NCI-H524 (cell line): ENCODE results near the gene NCF4.
A peak's percentile ranks its signal among the peaks of the same experiment; 100 is the strongest.

Source experiments
- DNase-seq, 2 experiments: peaks; one replicate each; lab custom pipeline; 2025; lab: John Stamatoyannopoulos, UW

NCF4 gene

GRCh38 chr22:36860821-36861659, at the start of gene NCF4:
NCF4 (plus strand) TSS chr22:36861006; CDS start chr22:36861172, 166 bp downstream.
- no peak for DNase-seq

- DNase-seq = no peak
Measured at GRCh38 chr22:36811094-36811800, 49.6 kb upstream of the NCF4 start.

- no peak for DNase-seq
Measured at GRCh38 chr22:36814801-36815200, 46.0 kb upstream of the NCF4 start.

- DNase-seq = peak in 1 of 2 experiments; percentile 52
Measured at GRCh38 chr22:36815558-36816338, 45.1 kb upstream of the NCF4 start.

- no peak for DNase-seq
Measured at GRCh38 chr22:36816339-36816635, 44.5 kb upstream of the NCF4 start.

- peak in 1 of 2 experiments; percentile 62 for DNase-seq
Measured at GRCh38 chr22:36816636-36817524, 43.9 kb upstream of the NCF4 start, which contains the start of gene PVALB. PVALB (minus strand) TSS chr22:36817035; CDS start chr22:36817005, 30 bp downstream.

GRCh38 chr22:36817525-36817848, 43.3 kb upstream of the NCF4 start:
- DNase-seq = no peak

GRCh38 chr22:36818010-36818642, 42.7 kb upstream of the NCF4 start:
- DNase-seq = peak; percentile 26 to 65

GRCh38 chr22:36819112-36819511, 41.7 kb upstream of the NCF4 start:
- no peak for DNase-seq

- DNase-seq = no peak
Measured at GRCh38 chr22:36822581-36822980, 38.2 kb upstream of the NCF4 start.

GRCh38 chr22:36823186-36823839, 37.5 kb upstream of the NCF4 start:
- DNase-seq = peak in 1 of 2 experiments; percentile 5

GRCh38 chr22:36824655-36825054, 36.2 kb upstream of the NCF4 start:
- no peak for DNase-seq

- no peak for DNase-seq
Measured at GRCh38 chr22:36826262-36826661, 34.5 kb upstream of the NCF4 start.

- DNase-seq = no peak
Measured at GRCh38 chr22:36828815-36829214, 32.0 kb upstream of the NCF4 start.

GRCh38 chr22:36829370-36830002, 31.3 kb upstream of the NCF4 start:
- DNase-seq = peak in 1 of 2 experiments; percentile 35

GRCh38 chr22:36830601-36831000, 30.2 kb upstream of the NCF4 start:
- DNase-seq = no peak

- peak in 1 of 2 experiments; percentile 14 for DNase-seq
Measured at GRCh38 chr22:36831206-36831605, 29.6 kb upstream of the NCF4 start.

GRCh38 chr22:36831717-36832116, 29.1 kb upstream of the NCF4 start:
- no peak for DNase-seq

GRCh38 chr22:36833073-36833472, 27.7 kb upstream of the NCF4 start:
- no peak for DNase-seq

- no peak for DNase-seq
Measured at GRCh38 chr22:36835903-36836302, 24.9 kb upstream of the NCF4 start.
